RWPE1 (cell line): Measurements from ENCODE around the gene PCLAF.

Experiments used
- CTCF ChIA-PET: fragments of 350-600 bp; sonication (Branson Sonifier 250); formaldehyde crosslinking; extraction: SDS; loops from one replicate; lab custom pipeline; 2021; lab: Yijun Ruan, JAX
- POLR2A ChIA-PET: fragments of 400-600 bp; formaldehyde crosslinking; extraction: SDS; loops from one replicate; lab custom pipeline; 2020; ENCODE audit warnings: antibody characterized with exemption; ENCODE audit not compliant: low non-redundant PET; lab: Yijun Ruan, JAX
- DNase-seq: peaks from one replicate; pipeline ENCODE4 v3.0.0; 2012; ENCODE audit warnings: low spot score
- H3K27ac ChIP-seq: fragments of 450-650 bp; 2 replicates; pipeline ENCODE4 v1.5.1; 2017
- CTCF ChIP-seq: fragments of 450-650 bp; conservative IDR thresholded peaks from 2 replicates; pipeline ENCODE4 v1.5.1; 2017; ENCODE audit warnings: low read depth, mild to moderate bottlenecking

The PCLAF gene

GRCh38 chr15:64314456-64314855 is 66.8 kb downstream of the PCLAF start:
- ChIA-PET CTCF (interaction anchor here (0.7 kb wide), 1 partner anchor 11 kb away, joined by 3 read pairs; no protein-coding TSS in a partner anchor), POLR2A (no interaction called here)
- no peak for DNase-seq
- no peak for TF ChIP-seq CTCF
- H3K27ac ChIP-seq: no peak overlapping the region
